Measurements from ENCODE around the gene ZBTB7A.

The ZBTB7A gene

DNA sequence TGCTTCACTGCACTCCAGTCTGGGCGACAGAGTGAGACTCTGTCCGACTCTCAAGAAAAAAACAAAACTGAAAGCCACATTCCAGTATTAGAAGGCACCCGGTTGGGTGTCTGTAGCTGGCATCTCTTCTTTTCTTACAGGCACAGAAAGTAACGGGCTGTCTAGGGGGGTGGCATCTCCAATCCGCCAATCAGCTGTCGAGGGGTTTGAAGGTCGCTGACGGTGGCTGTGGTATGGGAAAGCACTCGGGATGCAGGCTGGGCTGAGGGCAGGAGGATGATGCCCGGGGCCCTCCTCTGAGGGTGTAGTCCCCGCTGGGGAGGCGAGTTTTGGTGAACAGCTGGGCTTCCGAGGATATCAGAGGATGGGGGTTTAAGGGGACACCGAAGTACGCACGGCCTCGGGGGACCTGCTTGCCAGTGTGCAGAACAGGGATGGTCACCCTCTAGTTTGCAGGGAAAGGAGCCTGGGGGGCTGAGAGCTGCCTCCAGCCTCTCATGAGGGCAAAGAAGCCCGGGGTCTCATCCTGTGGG lies 27.0 kb upstream of the ZBTB7A start:
- no peak for FAIRE-seq

DNA sequence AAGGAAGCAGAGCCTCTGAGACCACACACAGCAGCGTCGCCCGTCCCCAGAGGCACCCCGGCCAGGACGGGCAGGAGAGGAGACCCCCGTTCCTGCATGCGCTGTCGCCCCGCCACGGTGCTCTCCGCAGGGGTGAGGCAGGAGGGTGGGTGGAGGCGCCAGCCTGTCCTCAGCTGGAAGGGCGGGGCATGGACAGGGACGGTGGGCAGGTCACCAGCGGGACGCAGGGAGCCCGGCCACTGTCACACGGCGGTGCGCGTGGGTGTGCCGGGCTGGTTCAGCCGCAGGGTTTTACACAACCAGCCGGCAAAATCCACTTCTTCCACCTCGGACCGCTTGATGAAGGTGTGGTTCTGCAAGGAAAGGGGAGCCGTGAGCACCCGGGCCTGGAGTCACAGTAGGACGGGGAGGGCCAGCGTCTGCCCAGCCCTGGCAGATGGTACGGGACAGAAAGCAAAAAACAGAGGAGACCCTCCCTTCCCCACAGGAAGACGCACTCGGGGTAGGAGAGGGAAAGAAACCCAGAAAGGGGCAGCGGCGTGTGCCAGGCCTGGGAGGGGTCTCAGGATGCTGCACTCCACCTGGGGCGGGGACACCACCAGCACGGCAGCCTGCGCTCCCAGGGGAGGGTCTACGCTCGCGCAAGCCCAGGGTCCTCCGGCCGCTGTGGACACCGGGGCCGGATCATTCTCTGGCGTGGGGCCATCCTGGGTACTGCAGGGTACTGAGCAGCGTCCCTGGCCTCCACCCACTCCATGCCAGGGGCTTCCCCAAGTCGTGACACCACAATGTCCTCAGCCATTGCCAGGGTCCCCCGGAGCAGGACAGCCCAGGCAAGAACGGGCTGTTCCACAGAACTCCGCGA lies 23.9 kb upstream of the ZBTB7A start:
- no peak for FAIRE-seq

DNA sequence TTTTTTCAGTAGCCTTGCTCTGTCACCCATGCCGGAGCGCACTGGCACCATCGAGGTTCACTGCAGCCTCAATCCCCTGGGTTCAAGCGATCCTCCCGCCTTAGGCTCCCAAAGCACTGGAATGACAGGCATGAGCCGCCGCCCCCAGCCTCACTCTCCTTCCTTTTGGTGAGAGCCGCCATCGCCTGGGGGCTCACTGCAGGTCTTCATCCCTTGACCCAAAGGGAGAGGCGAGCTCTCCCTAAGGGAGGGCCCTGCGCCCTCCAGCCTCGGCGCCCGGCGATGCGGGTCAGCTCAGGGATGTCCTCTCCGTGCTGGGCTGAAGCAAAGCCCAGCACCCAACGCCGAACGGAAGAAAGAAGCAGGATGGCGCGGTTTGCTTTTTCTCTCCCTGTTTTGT lies 23.2 kb upstream of the ZBTB7A start:
- FAIRE-seq = no peak

DNA sequence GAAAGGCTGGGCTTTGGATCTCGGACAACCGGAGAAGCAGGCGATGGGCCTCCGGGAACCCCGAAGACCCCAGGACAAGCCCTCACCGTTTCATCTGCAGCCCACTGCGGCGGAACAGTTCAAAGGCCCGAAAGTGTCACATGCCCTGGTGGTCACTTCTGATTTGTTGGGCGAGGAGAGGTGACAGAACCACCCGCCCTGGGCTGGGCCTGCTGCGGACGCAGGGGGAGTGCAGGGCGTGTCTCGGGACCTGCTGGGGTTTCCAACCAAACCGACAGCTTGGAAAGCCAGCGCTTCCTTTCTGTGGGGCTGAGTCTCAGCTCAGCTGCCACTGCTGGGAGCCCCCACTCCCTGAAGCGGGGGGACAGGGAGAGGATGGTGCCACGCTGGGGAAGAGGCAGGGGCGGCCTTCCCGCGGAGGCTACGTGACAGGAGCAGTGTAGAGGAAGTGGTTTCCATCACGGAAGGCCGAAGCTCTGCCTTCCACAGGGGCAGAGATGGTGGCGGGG lies 22.8 kb upstream of the ZBTB7A start:
- no peak for FAIRE-seq

DNA sequence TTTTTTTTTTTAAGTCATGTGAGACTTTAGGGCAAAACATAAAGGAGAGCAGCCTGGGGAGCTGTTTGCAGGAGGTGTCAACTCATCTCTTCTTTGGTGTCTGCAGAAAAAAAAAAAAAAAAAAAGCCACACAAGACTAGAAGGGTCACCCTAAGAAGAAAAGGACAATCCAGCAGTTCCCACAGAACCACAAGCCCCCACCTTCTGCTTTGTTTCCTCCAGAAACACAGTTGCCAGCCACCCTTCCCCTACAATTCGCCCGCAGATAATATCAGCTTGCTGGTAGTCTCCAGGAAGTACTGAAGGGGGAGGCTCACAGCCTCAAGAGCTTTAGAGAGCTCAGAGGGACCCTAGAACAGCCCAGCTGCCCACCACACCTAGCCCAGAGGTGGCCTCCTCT lies 22.3 kb upstream of the ZBTB7A start:
- no peak for FAIRE-seq

DNA sequence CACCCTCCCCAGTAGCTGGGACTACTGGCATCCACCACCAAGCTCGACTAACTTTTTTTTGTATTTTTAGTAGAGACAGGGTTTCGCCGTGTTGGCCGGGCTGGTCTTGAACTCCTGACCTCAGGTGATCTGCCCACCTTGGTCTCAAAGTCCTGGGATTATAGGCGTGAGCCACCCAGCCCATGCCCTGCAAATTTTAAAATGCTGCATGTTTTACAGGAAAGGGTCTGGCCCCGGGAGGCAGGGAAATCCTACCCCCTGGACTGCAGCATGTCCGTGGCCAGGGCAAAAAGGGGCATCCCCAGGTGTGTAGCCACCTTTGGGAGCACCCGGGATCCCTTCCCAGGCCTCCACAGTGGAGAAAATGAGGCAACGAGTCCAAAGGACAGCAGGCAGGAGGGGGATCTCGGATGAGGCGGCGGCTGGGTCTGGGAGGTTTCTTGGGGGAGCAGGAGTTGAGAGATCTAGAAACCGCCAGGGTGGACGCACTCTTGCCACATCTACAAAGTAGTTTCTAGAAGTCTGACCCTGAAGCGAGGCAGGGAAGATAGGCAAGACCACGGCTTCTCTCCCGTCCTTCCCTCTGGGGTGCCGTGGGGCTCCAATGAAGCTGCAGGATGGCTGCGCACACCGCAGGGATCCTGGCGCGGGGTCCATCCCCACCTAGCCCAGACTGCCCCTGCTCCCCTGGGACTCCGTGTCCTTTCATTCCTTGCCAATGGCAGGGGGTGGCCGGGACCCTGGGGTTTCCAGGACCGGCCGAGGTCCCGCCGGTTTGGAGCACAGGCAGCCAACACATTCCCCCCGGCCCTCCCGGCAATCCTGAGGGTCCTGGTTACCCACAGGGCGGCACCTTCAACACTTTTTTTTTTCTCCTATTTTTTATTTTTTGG lies 21.3 kb upstream of the ZBTB7A start:
- no peak for FAIRE-seq

DNA sequence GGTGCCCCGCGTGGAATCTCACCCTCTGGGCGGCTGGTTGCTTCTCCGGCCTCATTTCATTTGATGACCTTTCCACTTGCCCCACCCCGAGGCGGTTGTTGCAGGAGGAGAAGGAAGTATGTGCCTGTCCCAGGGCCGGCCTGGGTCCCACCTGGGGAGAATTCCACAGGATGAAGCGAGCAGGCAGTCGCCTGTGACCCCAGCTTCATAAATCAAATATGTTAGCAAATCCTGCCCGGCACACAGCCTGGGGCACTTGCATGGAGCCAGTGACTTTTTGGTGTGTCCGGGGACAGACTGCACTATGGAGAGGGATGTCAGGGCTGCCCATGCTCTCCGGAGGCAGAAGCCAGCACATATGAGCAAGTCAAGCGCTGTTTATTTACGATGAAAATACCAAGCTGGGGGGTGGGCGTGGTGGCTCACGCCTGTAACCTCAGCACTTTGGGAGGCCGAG lies 19.7 kb upstream of the ZBTB7A start:
- FAIRE-seq = no peak

DNA sequence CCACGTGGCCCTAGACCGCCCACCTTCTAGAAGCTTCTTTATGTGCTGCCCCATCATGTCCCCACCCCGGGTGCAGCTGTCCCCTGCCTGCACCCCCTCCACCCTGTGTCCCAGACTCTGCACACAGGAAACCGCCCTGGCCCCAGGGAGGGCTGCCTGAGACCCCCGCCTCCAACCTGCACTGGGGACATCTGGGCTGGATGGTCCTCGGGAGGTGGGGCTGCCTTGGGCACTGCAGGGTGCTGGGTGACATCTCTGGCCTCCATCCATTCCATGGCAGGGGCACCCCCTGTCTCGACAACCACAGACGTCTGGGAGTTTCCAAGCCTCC lies 17.8 kb upstream of the ZBTB7A start:
- FAIRE-seq = no peak

DNA sequence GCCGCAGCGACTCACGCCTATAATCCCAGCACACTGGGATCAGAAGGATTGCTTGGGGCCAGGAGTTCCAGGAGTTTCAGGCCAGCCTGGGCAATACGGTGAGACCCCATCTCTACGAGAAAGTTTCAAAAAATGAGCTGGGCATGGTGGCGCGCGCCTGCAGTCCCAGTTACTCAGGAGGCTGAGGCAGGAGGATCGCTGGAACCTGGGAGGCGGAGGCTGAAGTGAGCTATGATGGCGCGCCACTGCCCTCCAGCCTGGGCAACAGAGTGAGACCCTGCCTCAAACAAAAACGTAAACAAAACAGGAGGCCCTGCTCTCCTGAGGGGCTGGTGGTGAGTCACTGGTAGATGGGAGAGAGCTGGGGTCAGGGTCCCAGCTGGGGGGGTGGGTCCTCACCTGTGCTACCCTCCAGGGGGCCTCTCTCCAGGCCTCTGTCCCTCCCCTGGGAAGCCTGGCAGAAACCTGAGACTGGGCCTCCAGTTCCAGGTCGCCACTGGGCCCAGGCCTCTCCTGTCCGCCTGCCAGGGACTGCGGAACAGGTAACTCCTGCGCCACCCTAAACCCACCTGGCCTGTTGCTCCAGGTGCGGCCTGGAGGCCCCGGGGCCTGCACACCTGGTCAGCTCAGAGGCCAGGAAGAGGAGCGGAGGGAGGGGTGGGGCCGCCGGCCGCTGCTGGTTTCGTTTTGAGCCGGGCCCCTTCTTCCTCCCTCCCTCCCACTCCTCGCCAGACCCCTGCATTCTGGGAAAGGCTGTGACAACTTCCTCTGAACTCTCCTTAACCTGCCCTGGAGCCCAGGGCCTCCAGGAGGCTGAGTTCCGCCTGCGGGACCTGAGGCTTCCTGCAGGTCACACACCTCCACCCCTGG lies 17.2 kb upstream of the ZBTB7A start:
- FAIRE-seq = no peak

DNA sequence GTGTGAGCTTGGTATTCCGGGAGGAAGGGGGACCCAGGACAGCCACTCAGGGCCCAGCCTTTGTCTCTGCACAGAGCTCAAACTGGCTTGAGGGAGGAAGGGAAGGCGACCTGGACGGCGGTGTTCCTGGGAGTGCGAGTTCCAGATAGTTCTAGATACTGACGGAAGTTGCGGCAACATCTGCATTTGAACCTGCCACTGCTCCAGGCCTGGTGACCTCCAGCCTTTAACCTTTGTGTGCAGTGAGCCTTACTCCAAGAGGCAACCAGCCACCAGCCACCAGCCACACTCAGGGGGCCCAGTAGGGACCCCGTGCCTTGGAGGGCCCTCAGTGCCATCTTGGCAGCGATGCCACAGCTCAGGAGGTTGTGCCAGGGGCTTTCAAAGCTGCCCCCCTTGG lies 15.5 kb upstream of the ZBTB7A start:
- FAIRE-seq = no peak

DNA sequence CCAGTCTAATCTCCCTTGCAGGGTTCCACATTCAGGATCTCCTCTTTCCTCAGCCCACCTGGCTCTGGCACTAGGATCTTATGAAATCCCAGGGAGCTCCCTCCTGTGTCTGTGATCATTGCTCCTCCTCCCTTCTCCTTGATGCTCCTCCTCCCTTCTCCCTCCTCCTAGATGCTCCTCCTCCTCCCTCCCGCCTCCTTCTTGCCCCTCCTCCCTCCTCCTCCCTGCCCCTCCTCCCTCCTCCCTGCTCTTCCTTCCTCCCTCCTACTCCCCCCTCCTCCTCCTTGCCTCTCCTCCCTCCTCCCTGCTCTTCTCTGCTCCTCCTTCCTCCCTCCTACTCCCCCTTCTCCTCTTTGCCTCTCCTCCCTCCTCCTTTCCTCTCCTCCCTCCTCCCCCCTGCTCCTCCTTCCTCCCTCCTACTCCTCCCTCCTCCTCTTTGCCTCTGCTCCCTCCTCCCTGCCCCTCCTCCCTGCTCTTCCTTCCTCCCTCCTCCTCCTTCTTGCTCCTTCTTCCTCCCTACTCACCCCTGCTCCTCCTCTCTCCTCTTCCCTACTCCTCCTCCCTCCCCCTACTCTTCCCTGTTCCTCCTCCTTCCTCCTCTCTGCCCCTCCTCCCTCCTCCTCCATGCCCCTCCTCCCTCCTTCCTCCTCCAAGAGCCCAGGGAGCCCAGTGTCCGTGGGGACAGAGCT lies 14.9 kb upstream of the ZBTB7A start:
- no peak for FAIRE-seq

DNA sequence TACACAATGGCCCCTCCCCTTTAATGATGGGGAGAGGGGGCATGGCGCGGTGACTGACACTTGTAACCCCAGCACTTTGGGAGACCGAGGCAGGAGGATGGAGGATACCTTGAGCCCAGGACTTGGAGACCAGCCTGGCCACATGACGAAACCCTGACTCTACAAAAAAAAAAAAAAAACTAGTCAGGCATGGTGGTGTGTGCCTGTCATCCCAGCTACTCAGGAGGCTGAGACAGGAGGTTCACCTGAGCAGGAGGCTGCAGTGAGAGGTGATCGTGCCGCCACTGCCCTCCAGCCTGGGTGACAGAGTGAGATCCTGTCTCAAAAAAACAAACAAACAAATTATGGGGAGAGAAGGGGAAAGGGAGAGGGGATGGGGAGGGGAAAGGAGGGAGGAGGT lies 13.8 kb upstream of the ZBTB7A start:
- FAIRE-seq = no peak

DNA sequence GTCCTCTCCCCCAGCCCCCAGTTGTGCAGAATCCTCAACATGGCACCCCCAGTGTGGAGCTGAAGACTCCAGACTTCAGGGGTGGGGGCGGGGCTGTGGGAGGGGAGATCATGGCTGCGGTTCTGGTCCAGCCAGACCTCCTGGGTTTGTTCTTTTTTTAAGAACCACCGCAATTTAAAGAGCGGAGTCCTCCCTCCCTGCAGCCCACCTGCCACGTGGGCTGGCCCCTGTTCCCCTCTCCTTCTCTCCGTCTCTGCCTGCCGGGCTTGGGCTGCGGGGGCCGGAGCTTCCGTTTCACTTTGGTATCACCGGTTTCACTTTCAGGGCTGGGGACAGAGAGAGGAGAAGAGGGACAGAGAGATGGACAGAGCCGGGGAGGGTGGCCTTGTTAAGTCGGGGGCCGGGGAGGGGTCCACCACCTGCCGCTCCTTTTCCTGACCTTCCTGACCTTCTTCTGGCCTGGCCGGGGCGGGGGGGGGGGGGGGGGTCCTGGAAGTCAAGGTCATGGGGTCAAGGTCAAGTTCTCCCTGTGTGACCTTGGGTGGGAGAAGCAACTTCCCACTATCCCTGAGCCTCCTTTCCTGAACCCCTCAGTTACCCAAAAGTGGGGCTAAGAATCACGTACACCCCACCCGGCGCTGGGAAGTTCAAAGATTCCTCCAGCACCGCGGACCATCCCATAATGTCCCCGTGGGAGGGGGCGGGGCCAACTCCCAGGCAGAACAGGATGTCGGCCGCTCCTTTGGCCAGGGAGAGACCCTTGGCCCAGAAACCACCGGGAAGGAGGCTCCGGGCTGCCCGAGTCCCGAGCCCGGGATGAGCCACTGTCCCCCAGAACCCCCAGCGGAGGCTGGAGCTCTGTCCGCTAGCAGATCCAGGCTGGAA lies 11.3 kb upstream of the ZBTB7A start:
- FAIRE-seq = no peak

DNA sequence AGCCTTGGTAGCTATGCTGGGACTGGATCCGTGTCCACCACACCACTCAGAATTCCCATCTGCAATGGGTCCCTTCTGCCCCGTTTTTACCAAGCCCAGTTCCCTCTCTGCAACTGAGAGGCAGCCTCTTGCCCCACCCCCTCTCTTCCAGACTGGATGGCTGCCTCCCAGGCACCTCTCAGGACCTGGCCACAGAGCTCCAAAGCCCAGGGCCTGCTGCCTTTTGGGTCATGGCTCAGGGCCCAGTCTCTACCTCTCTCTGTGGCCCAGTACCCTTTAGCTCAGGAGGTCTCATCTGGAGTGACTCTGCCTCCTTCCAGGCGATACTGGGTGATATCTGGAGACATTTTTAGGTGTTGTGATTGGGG lies 10.3 kb upstream of the ZBTB7A start:
- FAIRE-seq = no peak

DNA sequence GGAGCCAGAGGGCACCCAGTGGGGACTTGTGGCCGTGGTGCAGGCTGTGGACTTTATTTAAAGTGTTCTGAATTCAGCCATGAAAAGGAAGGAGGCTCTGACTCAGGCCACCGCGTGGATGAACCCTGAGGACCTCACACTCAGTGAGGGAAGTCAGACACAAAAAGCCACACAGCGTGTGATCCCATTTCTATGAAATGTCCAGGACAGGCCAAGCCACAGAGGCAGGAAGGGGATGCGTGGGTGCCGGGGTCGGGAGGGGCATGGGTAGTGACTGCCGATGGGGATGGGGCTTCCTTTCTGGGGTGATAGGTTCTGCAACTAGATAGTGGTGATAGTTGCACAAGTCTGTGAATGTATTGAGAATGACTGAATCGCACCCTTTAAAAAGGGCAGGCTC lies 8.7 kb upstream of the ZBTB7A start:
- no peak for FAIRE-seq

DNA sequence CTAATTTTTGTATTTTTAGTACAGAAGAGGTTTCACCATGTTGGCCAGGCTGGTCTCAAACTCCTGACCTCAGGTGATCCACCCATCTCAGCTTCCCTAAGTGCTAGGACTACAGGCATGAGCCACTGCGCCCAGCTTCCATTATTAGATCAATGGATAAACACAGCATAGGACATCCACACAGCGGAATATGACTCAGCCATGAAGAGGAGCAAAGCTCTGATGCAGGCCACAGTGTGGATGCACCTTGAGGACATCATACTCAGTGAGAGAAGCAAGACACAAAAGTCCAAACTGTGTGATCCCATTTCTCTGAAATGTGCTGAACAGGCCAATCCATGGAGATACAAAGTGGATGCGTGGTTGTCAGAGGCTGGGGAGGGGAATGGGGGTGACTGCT lies 4.9 kb upstream of the ZBTB7A start:
- FAIRE-seq = no peak

DNA sequence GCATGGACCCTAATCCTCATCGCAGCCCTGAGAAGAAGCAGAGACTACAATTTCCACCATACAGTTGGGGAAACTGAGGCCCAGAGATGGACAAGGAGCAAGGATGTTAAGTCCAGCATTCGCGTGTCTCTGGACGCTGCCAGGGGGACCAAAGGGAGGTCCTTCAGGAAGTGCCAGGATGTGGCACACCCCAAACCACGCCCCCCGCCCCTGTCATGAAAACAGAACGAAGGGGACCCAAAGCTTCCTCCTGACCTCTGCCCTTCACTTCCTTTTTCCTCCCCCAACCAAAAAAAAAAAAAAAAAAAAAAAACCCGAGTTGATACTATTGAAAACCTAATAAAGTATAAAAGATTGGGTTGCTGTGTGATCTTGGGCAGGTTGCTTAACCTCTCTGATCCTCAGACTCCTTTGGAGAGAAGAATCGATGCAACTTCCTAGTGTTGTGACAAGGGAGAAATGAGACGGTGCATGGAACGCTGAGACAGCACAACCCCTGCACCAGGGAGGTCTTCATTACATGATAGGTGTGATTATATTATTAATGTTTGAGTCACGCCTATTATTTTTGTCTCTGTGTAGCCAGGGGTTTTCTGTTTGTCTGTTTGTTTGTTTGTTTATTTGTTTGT lies 2.7 kb upstream of the ZBTB7A start:
- no peak for FAIRE-seq

DNA sequence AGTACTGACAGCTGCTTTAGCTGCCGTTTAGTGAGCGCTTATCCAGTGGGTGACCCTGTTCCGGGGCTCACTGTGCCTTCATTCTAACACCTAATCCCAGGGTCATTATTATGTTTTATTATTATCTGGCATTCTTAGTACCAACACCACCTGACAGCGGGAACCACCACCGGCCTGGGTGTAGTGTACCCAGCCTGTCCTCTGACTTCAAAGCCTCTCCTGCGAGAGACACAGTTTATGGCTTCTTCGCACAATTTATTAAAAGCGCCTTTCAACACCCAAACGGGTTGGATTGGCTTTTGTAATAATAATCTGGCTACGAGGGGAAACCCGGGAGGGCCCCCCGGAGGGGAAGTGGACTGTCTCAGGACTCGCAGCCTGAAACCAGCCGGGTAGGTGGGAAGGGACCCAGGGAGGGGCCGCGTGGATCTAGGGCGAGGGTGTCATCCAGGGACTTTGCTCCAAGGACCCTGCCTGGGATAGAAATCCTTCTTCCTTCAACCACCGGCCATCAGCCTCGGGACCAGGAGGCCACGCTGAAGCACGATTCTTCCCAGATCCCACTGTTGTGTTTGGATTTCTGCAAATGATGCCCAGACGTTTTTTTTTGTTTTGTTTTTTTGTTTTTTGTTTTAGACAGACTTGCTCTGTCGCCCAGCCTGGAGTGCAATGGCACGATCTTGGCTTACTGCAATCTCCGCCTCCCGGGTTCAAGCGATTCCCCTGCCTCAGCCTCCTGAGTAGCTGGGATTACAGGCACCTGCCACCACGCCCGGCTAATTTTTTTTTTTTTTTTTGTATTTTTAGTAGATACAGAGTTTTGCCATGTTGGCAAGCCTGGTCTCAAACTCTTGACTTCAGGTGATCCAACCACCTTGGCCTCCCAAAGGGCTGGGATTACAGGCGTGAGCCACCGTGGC lies 1.6 kb upstream of the ZBTB7A start:
- no peak for FAIRE-seq

DNA sequence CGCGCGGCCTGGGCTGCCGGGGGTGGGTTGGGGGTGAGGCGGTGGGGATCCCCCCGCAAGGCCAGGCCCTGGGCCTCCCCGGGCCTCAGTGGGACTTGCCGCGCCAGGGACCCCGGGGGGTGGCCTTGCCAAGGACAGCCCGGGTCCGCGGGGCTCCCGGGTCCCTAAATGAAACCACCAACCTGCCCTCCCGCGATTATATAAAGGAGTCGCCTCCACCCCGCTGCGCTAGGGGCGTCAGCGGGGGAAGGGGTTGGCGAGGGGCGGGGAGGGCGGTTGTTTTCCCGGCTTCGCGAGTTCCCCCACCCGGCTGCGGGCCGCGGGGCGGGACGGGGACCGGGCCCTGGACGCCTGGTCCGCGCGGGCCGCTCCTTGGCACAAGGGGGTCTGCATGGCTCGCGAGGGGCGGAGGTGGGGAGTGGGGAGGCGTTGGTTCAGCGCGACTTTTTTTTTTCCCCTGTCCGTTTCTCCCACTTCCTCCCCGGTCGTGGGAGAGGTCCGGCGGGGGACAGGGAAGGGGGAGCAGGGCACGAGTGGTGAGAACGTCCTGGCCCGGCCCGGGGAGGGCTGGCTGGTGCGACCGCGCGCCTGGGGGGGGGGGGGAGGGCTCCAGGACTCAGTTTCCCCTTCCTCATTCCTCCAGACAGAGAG lies 822 bp upstream of the ZBTB7A start:
- no peak for FAIRE-seq
